Calu3 (cell line): ENCODE results near the gene CERK. TPM values are rescaled to one million over a fixed set of nuclear protein-coding genes. Genes with fewer than 3 reads are reported as not detected.

Experiments used
- BruUV-seq: library from RNA; stranded (reverse); fragments of 400-500 nt; replicated peaks from 2 replicates; lab custom pipeline; 2021; lab: Mats Ljungman, UMichigan
- CTCF ChIA-PET: fragments of 300-600 bp; sonication (Branson Sonifier 250); formaldehyde crosslinking; loops from one replicate; lab custom pipeline; 2022; ENCODE audit warnings: antibody characterized with exemption; lab: Charles Lee
- DNase-seq: peaks from one replicate; pipeline ENCODE4 v3.0.0; 2022
- H3K27ac Mint-ChIP-seq: one replicate; pipeline ENCODE4 v1.8.0; 2022; ENCODE audit warnings: mixed read lengths; ENCODE audit not compliant: unreplicated experiment
- H3K27me3 Mint-ChIP-seq: one replicate; pipeline ENCODE4 v1.8.0; 2022; ENCODE audit warnings: mixed read lengths; ENCODE audit not compliant: unreplicated experiment
- H3K36me3 Mint-ChIP-seq: one replicate; pipeline ENCODE4 v1.8.0; 2022; ENCODE audit warnings: mild to moderate bottlenecking, moderate library complexity, mixed read lengths; ENCODE audit not compliant: insufficient read depth, unreplicated experiment
- H3K4me1 Mint-ChIP-seq: one replicate; pipeline ENCODE4 v1.8.0; 2022; ENCODE audit warnings: mild to moderate bottlenecking, low read depth, mixed read lengths; ENCODE audit not compliant: unreplicated experiment
- H3K4me3 Mint-ChIP-seq: one replicate; pipeline ENCODE4 v1.8.0; 2022; ENCODE audit warnings: mild to moderate bottlenecking, low read depth, moderate library complexity, mixed read lengths; ENCODE audit not compliant: unreplicated experiment
- H3K9me3 Mint-ChIP-seq: one replicate; pipeline ENCODE4 v1.8.0; 2022; ENCODE audit warnings: low read depth, mixed read lengths; ENCODE audit not compliant: unreplicated experiment
- intact Hi-C: fragments of 100-400 bp; cut with micrococcal nuclease; formaldehyde crosslinking; loops from one replicate; pipeline ENCODE4 v1.10.0; 2022; ENCODE audit not compliant: unreplicated experiment
- total RNA-seq: library from RNA; stranded (reverse); gene quantifications from 2 replicates; pipeline ENCODE4 v1.2.3, GENCODE V29; 2022
- TF ChIP-seq, protein P1 (sequence below): fragments of 200-600 bp; IDR thresholded peaks from one replicate; pipeline ENCODE4 v1.8.0; 2022; ENCODE audit warnings: antibody characterized with exemption; ENCODE audit not compliant: unreplicated experiment

Gene CERK
- total RNA-seq, 1 experiment from 2014 or later = 25.0 TPM

DNA sequence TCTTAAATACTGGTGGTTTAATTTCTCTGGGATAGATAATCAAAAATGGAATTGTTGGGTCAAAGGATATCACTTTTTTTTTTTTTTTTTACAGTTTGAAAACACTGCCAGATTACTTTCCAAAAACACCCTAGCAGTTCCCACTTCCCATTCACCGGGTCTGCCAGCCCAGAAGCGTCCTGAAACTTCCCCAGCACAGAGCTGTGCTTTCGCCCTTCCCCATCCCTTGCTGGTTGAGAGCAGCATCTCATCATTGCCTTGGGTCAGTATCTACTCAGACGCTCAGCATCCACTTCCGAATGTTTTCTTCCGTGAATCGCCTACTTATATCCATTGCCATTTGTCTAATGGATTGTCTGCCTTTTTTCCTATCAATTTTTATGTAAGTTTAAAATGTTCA lies 5.5 kb downstream of the CERK start:
- DNase-seq = no peak
- Mint-ChIP-seq H3K4me3 (no peak overlapping the region), H3K9me3 (no peaks in the 10 kb centered on the region), H3K4me1 (peaks cover 35% of the 10 kb centered on the region), H3K27ac (no peak overlapping the region), H3K27me3 (no peaks in the 10 kb centered on the region), H3K36me3 (peaks cover 36% of the 10 kb centered on the region)
- TF ChIP-seq, protein P1, sequence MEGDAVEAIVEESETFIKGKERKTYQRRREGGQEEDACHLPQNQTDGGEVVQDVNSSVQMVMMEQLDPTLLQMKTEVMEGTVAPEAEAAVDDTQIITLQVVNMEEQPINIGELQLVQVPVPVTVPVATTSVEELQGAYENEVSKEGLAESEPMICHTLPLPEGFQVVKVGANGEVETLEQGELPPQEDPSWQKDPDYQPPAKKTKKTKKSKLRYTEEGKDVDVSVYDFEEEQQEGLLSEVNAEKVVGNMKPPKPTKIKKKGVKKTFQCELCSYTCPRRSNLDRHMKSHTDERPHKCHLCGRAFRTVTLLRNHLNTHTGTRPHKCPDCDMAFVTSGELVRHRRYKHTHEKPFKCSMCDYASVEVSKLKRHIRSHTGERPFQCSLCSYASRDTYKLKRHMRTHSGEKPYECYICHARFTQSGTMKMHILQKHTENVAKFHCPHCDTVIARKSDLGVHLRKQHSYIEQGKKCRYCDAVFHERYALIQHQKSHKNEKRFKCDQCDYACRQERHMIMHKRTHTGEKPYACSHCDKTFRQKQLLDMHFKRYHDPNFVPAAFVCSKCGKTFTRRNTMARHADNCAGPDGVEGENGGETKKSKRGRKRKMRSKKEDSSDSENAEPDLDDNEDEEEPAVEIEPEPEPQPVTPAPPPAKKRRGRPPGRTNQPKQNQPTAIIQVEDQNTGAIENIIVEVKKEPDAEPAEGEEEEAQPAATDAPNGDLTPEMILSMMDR = no peak
- CTCF ChIA-PET = interaction anchor here (1.1 kb wide), 1 partner anchor 22 kb away, joined by 3 read pairs; no protein-coding TSS in a partner anchor
- no TSS peak for BruUV-seq
- intact Hi-C loops = no loop called here

DNA sequence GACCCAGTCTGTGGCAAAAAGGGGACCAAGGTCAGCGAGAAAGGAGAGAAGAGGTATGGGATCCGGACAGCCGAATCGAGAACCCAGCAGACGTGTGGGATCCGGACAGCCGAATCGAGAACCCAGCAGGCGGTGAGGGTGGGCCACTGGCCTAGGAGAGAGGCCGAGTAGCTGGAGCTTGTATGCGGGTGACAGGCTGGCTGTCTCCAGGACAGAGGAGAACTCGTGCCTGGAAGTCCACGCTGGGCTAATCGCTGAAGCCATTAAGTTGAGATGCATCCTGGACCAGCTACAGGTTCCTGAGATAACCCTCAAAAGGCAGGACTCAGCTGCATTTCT lies 6.0 kb downstream of the CERK start:
- DNase-seq = no peak
- peak overlapping the region; percentile 49 for H3K27ac Mint-ChIP-seq
- intact Hi-C loops = no loop called here
- CTCF ChIA-PET = interaction anchor here (1.1 kb wide), 1 partner anchor 22 kb away, joined by 3 read pairs; no protein-coding TSS in a partner anchor
- no peaks in the 10 kb centered on the region for H3K9me3 Mint-ChIP-seq
- TF ChIP-seq, protein P1 = no peak
- no TSS peak for BruUV-seq
- no peaks in the 10 kb centered on the region for H3K27me3 Mint-ChIP-seq
- H3K36me3 Mint-ChIP-seq = peaks cover 31% of the 10 kb centered on the region
- peak overlapping the region; percentile 71 for H3K4me3 Mint-ChIP-seq
- peaks cover 30% of the 10 kb centered on the region for H3K4me1 Mint-ChIP-seq

DNA sequence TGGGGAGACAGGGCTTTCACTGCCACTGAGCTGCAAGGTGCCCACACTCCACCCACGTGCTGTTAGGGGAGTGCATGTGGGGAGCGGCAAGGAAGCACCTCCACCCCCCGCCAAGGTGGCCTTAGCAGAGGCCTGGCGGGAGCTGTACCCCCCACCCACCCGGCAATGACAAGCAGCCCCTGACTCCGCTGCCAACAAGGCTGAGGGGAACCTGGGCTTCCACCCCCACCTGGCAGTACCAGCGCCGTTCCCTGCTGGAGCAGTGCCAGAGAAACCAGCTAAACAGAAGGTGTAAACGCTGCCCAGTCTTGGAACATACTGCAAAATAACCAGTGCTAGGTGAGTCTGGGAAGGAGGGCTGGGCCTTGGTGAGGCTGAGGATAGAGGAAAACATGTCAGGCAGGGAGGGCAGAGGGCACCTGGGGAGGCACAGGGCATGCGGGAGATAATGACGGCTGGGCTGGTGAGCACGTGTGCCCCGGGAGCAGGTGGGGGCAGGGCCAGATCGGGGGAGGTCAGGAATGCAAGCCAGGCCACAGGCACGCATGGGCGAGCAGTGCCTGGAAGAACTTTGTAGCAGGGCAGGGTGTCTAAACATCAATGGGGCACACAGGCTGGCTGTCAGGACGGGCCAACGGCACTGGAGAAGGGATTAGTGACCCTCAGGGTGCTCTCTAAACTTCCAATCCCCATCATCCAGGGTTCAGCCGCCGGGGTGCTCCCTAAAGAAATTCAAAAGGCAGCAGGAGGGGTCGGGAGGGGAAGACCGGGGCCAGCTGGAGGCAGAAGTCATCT lies 6.6 kb downstream of the CERK start:
- Mint-ChIP-seq H3K27me3 (no peaks in the 10 kb centered on the region), H3K4me1 (peaks cover 24% of the 10 kb centered on the region), H3K4me3 (peak overlapping the region; percentile 71), H3K27ac (peak overlapping the region; percentile 49), H3K36me3 (peaks cover 25% of the 10 kb centered on the region), H3K9me3 (no peaks in the 10 kb centered on the region)
- TF ChIP-seq, protein P1 = no peak
- BruUV-seq = no TSS peak
- intact Hi-C loops = no loop called here
- CTCF ChIA-PET = interaction anchor here (1.1 kb wide), 1 partner anchor 23 kb away, joined by 3 read pairs; no protein-coding TSS in a partner anchor
- peak; percentile 73 for DNase-seq

DNA sequence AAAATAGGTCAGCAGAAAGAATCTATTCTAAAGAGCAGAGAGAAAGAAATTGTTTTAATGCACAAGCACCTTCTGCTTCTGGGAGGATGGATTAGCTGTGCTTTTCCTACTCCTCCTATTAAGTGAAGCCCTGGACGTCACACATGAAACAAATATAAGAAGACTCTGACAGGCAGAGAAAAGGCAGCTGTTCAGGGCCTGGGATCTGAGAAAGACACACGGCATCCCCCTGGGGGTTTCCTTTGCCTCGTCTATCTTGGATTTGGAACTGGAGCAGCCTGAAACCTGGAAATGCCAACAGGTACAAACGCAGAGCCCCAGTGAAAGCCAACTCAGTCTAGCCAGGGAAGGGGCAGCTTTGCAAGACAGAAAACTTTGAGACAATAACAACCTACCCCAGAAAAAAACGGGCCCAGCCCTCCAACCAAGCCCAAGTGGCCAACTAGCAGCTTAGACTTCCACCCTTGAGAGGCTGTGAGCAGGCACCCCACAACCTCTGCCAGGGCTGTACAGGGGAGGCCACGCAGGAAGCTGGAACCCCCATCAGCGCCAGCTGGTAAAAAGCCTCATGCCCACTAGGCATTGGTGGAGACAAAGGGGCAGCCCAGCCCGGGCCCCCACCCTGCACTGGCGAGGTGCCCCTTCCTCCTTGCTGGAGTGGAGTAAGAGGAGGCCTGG lies 7.3 kb downstream of the CERK start:
- CTCF ChIA-PET = no interaction called here
- no peak overlapping the region for H3K27ac Mint-ChIP-seq
- TF ChIP-seq, protein P1 = no peak
- no TSS peak for BruUV-seq
- DNase-seq = no peak
- peaks cover 23% of the 10 kb centered on the region for H3K4me1 Mint-ChIP-seq
- no peak overlapping the region for H3K4me3 Mint-ChIP-seq
- intact Hi-C loops = no loop called here
- H3K9me3 Mint-ChIP-seq = no peaks in the 10 kb centered on the region
- no peaks in the 10 kb centered on the region for H3K27me3 Mint-ChIP-seq
- H3K36me3 Mint-ChIP-seq = peaks cover 23% of the 10 kb centered on the region
